ENCODE measurements around the gene CCSAP. TPM values are rescaled to one million over a fixed set of nuclear protein-coding genes. Genes with fewer than 3 reads are reported as not detected.
"Not testable (repeated sequence)": the region's sequence is repeated elsewhere in the genome, so short reads cannot be mapped to it uniquely, and the experiment has no call there.

CCSAP gene
- total RNA-seq, 2 donors from 2014 or later, result 29.0 to 33.1 TPM

DNA sequence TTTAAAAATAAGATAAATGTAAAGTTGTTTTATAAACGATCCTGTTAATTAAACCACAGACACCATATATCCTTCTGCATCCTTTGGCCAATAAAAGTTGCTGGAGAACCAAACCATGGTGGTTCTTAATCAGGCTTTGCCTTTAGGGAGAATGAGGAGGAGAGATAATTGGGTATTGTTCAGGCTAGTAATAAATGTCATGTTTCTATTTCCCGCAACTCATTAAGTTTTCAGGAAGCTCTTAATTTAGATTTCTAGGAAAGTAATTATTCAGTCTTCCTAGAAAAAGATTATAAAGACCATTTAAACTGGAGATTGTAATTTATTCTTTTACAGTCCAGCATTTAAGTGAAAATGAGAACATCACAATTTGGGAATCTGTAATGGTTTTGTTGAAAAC lies 37.5 kb downstream of the CCSAP start:
- Mint-ChIP-seq H3K27me3 (no peaks in the 10 kb centered on the region), H3K27ac (no peak overlapping the region), H3K4me1 (peaks cover 14% of the 10 kb centered on the region), H3K36me3 (ENCODE audit: low read depth) (peaks cover 17% of the 10 kb centered on the region), H3K4me3 (no peak overlapping the region)
- ATAC-seq (no peak), DNase-seq (no peak)
- no peaks in the 10 kb centered on the region for H3K9me3 ChIP-seq (ENCODE audit: control insufficient read depth, low read length, poor library complexity, severe bottlenecking)

DNA sequence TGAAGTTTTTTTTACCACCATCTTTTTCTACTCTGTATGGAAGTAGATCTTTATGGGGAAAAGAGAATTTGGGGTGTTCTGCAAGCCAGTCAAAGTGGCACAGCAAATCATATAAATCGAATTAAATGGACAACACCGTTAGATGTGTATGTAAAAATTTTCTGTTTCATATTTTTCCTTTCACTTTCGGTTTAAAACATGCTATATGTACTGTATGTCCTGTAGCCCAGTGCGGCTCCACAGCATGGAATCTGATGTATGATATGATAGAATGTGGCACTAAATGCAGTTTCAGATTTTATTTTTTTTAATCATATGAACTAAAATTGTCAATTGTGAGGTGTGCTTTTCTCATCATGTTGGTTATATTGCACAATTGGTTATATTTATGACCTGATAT lies 39.0 kb downstream of the CCSAP start:
- Mint-ChIP-seq H3K36me3 (ENCODE audit: low read depth) (peaks cover 24% of the 10 kb centered on the region), H3K27me3 (no peaks in the 10 kb centered on the region), H3K27ac (peak overlapping the region; percentile 2), H3K4me1 (peaks cover 20% of the 10 kb centered on the region), H3K4me3 (no peak overlapping the region)
- DNase-seq (no peak), ATAC-seq (no peak)
- H3K9me3 ChIP-seq (ENCODE audit: control insufficient read depth, low read length, poor library complexity, severe bottlenecking), result no peaks in the 10 kb centered on the region

DNA sequence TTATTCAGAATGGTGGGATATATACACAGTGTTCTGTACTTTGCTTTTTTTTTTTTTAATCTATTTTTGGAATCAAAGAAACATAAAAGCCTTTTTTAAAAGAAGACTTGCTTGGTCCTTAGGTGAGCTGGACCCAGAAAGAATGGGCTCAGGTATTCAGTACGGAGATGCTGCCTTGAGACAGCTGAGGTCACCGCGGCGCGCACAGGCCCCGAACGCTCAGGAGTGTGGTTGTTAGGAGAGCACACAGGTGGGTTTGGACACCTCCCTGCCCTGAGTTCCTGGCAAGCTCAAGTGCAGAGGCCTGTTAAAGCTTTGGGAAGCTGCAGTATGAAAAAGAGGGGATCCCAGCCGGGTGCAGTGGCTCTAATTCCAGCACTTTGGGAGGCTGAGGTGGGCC lies 40.1 kb downstream of the CCSAP start:
- peaks cover 19% of the 10 kb centered on the region for H3K36me3 Mint-ChIP-seq (ENCODE audit: low read depth)
- H3K27ac Mint-ChIP-seq, result no peak overlapping the region
- no peak overlapping the region for H3K4me3 Mint-ChIP-seq
- ATAC-seq, result no peak
- no peaks in the 10 kb centered on the region for H3K27me3 Mint-ChIP-seq
- H3K9me3 ChIP-seq (ENCODE audit: control insufficient read depth, low read length, poor library complexity, severe bottlenecking), result no peaks in the 10 kb centered on the region
- H3K4me1 Mint-ChIP-seq, result peaks cover 15% of the 10 kb centered on the region
- no peak for DNase-seq

DNA sequence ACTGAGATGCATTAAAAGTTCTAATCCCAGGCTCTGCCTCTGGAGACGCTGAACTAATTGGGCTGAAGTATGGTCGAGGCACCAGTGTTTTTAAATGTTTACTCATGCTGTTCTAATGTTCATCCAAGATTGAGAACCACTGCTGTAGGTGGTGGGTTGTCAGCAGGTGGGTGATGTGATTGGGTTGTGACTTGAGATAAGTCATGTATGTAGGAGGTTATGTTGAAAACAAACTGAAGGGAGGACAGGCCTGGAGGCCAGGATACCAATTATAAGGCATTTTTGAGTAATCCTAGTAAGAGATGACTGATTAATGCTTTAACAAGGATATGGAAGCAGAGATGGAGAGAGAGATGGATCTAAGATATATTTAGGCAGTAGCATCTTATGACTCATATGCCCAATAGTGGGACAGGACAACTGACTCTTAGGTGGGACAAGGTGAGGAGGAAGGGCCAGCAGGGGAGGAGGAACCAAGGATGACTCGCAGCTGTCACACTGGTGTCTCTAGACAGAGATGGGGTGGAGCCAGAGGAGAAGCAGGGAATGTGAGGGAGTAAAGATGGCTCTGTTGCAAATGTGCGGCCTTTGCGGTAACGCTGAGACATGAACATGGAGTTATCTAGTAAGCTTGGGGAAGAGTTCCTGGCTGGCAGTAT lies 42.6 kb downstream of the CCSAP start:
- Mint-ChIP-seq H3K4me3 (no peak overlapping the region), H3K36me3 (ENCODE audit: low read depth) (peaks cover 19% of the 10 kb centered on the region), H3K4me1 (peaks cover 19% of the 10 kb centered on the region), H3K27me3 (no peaks in the 10 kb centered on the region), H3K27ac (peak overlapping the region; percentile 82)
- DNase-seq (no peak), ATAC-seq (no peak)
- no peaks in the 10 kb centered on the region for H3K9me3 ChIP-seq (ENCODE audit: control insufficient read depth, low read length, poor library complexity, severe bottlenecking)

DNA sequence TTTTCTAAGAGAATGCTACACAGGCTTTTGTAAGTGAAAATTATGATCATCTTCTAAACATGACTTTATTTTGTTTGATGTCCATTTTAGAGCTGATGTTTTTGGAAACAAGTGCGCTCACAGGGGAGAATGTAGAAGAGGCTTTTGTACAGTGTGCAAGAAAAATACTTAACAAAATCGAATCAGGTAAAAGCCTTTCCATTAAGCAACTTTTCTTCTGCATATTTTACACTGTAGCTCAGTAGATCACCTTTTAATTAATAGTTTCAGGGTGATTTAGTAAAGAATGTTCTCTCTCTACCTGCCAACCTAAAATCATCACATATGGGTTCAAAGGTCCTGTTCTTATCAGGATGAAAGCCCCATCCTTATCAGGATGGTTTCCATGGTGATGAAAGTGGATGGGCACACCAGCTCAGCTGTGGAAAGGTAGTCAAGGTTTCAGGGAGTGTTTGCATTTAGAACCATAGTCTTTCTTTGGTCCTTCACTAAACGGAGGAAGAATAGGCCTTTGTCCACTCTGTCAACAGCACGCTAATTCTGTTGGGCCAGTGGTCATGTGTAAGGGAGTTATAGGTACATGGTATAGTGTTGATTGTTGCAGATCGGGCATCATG lies 43.9 kb downstream of the CCSAP start:
- ATAC-seq (no peak), DNase-seq (no peak)
- Mint-ChIP-seq H3K4me1 (peaks cover 22% of the 10 kb centered on the region), H3K27me3 (no peaks in the 10 kb centered on the region), H3K27ac (no peak overlapping the region), H3K36me3 (ENCODE audit: low read depth) (peaks cover 22% of the 10 kb centered on the region), H3K4me3 (no peak overlapping the region)
- H3K9me3 ChIP-seq (ENCODE audit: control insufficient read depth, low read length, poor library complexity, severe bottlenecking), result no peaks in the 10 kb centered on the region

DNA sequence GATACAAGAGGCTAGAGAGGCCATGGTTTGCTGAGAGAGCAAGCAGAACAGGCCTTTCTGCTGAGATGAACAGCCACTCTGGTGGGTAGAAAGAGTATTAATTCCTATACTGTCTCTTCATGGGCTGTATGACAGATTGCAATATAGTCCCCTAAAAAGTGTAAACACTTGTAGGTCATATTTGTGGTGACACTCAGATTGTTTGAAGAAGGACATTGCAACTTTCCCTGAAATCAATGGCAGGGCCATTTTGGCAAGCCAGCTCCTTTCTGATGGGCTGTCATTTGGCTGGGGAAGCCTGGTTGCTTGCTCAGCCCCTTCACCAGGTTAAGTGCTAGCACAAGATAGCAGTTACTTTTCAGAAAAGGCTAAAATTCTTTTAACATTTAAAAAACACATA lies 44.4 kb downstream of the CCSAP start:
- ATAC-seq, result no peak
- no peak for DNase-seq
- no peak overlapping the region for H3K27ac Mint-ChIP-seq
- no peak overlapping the region for H3K4me3 Mint-ChIP-seq
- peaks cover 22% of the 10 kb centered on the region for H3K36me3 Mint-ChIP-seq (ENCODE audit: low read depth)
- no peaks in the 10 kb centered on the region for H3K9me3 ChIP-seq (ENCODE audit: control insufficient read depth, low read length, poor library complexity, severe bottlenecking)
- H3K4me1 Mint-ChIP-seq, result peaks cover 28% of the 10 kb centered on the region
- H3K27me3 Mint-ChIP-seq, result no peaks in the 10 kb centered on the region

DNA sequence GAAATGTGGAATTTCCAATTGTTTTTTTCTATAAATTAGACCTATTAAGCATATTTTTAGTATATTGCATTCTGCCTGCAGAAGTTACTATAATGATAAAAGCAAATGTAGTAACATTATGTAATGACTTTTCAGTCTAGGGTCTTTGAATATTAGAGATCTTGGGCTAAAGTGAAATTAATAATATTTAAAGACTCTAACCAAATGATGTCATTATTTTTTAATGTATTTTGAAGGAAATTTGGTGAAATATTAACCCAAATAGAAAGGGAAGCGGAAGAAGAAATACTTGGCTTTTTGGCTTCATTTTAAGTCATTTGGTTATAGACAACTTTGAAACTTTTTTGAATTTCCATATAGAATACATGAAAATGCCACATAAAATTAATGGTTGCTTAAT lies 45.1 kb downstream of the CCSAP start:
- H3K9me3 ChIP-seq (ENCODE audit: control insufficient read depth, low read length, poor library complexity, severe bottlenecking), result no peaks in the 10 kb centered on the region
- ATAC-seq (no peak), DNase-seq (no peak)
- Mint-ChIP-seq H3K4me3 (no peak overlapping the region), H3K4me1 (peaks cover 26% of the 10 kb centered on the region), H3K27ac (no peak overlapping the region), H3K27me3 (no peaks in the 10 kb centered on the region), H3K36me3 (ENCODE audit: low read depth) (peaks cover 22% of the 10 kb centered on the region)

DNA sequence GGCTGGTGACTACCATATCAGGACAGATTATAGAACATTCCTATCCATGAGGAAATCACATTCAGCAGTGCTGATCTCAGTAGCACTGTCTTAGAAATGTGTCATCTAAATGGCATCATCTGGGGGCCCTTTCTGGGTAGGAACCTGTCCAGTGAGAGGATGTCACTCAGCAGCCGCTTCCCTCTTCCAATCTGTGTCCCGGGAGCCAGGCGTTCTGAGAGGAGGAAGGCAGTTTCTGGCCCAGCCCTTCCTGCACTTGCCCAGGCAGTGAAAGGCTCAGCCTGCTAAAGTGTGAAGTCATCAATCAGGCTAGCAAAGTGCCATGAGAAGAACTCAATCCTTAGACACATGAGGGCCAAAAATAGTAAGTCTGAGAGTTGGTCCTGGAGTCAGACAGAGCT lies 46.3 kb downstream of the CCSAP start:
- Mint-ChIP-seq H3K36me3 (ENCODE audit: low read depth) (peaks cover 22% of the 10 kb centered on the region), H3K27ac (no peak overlapping the region), H3K4me3 (no peak overlapping the region), H3K4me1 (peaks cover 26% of the 10 kb centered on the region), H3K27me3 (no peaks in the 10 kb centered on the region)
- no peaks in the 10 kb centered on the region for H3K9me3 ChIP-seq (ENCODE audit: control insufficient read depth, low read length, poor library complexity, severe bottlenecking)
- DNase-seq (no peak), ATAC-seq (no peak)

DNA sequence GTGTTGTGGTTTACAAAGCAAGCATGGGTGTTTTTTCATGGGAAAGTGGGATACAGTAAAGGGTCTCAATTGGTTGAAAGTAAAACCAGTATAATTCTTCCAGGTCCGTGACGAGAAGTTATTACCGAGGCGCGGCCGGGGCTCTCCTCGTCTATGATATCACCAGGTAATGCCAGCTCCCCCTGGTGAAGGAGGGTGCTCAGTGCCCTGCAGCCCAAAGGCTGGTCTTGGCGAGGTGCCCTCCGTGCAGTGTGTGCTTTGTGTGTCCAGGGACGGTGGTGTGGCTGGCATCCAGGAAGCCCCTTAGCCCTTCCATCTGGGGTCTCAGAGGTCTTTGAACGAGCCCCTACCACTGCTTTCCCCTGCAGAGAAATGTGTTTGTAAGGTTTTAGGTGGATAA lies 47.1 kb downstream of the CCSAP start:
- Mint-ChIP-seq H3K36me3 (ENCODE audit: low read depth) (peaks cover 25% of the 10 kb centered on the region), H3K27ac (peak overlapping the region; percentile 61), H3K4me3 (no peak overlapping the region), H3K27me3 (no peaks in the 10 kb centered on the region), H3K4me1 (peaks cover 22% of the 10 kb centered on the region)
- ATAC-seq, result no peak
- no peak for DNase-seq
- no peaks in the 10 kb centered on the region for H3K9me3 ChIP-seq (ENCODE audit: control insufficient read depth, low read length, poor library complexity, severe bottlenecking)

DNA sequence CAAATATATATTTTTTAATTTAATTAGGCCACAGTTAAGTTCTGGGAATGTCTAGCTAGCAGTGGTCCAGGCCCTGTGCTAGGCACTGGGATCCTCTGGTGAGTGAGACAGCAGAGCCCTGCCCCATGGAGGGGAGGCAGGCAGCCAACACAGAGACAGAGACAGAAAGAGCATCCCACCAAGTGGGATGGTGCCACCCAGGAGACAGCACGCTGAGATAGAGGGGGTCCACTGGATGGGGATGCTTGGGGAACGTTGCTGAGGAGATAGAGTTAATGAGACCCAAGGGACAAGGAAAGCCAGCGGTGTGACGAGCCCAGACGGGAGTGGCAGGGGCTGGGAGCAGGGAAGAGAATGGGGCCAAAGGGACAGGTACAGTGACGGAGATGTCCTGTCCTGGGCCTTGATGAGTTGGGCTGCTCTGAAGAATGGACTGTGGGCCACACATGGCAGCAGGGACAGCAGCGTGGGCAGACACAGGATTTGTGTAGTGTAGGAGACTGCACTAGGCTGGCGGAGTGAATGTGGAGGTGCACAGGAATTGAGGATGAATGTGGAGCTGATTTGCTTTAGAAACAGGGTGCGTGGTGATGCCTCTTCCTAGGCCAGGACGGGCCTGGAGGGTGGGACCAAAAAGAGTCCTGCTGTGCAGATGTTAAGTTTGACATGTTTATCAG lies 49.2 kb downstream of the CCSAP start:
- peaks cover 16% of the 10 kb centered on the region for H3K36me3 Mint-ChIP-seq (ENCODE audit: low read depth)
- H3K4me3 Mint-ChIP-seq, result no peak overlapping the region
- DNase-seq (no peak), ATAC-seq (no peak)
- H3K27ac Mint-ChIP-seq, result peak overlapping the region; percentile 57
- H3K27me3 Mint-ChIP-seq, result no peaks in the 10 kb centered on the region
- no peaks in the 10 kb centered on the region for H3K9me3 ChIP-seq (ENCODE audit: control insufficient read depth, low read length, poor library complexity, severe bottlenecking)
- H3K4me1 Mint-ChIP-seq, result peaks cover 15% of the 10 kb centered on the region

DNA sequence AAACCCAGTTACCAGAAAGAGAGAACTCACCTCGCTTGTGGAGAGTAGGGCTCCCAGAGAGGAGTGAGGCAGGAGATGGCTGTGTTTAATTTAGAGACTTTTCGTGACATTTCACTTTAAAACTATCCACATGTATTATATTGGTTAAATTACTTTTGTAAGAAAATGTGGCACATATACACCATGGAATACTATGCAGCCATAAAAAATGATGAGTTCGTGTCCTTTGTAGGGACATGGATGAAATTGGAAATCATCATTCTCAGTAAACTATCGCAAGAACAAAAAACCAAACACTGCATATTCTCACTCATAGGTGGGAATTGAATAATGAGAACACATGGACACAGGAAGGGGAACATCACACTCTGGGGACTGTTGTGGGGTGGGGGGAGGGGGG lies 51.2 kb downstream of the CCSAP start:
- not testable (repeated sequence) for H3K27me3 Mint-ChIP-seq; ATAC-seq; DNase-seq; H3K4me3 Mint-ChIP-seq; H3K9me3 ChIP-seq (ENCODE audit: control insufficient read depth, low read length, poor library complexity, severe bottlenecking); H3K27ac Mint-ChIP-seq
- Mint-ChIP-seq H3K4me1 (peaks cover 20% of the 10 kb centered on the region), H3K36me3 (ENCODE audit: low read depth) (peaks cover 16% of the 10 kb centered on the region)

DNA sequence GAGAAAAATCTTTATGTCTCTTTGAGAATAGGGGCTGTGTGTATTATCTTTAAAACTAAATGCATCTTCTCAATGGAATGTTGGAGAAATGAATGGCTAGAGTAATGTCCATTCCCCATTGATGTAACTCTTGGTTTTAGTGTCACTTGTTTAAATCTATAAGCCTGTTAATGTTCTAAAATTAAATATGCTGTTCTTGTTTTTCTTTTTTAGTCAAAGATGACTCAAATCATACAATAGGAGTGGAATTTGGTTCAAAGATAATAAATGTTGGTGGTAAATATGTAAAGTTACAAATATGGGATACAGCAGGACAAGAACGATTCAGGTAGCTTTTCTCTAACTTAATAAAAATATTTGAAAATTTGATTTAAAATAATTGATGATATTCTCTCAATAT lies 54.3 kb downstream of the CCSAP start:
- H3K9me3 ChIP-seq (ENCODE audit: control insufficient read depth, low read length, poor library complexity, severe bottlenecking), result no peaks in the 10 kb centered on the region
- peaks cover 16% of the 10 kb centered on the region for H3K36me3 Mint-ChIP-seq (ENCODE audit: low read depth)
- no peaks in the 10 kb centered on the region for H3K27me3 Mint-ChIP-seq
- no peak overlapping the region for H3K27ac Mint-ChIP-seq
- ATAC-seq (no peak), DNase-seq (no peak)
- H3K4me3 Mint-ChIP-seq, result no peak overlapping the region
- peaks cover 25% of the 10 kb centered on the region for H3K4me1 Mint-ChIP-seq

DNA sequence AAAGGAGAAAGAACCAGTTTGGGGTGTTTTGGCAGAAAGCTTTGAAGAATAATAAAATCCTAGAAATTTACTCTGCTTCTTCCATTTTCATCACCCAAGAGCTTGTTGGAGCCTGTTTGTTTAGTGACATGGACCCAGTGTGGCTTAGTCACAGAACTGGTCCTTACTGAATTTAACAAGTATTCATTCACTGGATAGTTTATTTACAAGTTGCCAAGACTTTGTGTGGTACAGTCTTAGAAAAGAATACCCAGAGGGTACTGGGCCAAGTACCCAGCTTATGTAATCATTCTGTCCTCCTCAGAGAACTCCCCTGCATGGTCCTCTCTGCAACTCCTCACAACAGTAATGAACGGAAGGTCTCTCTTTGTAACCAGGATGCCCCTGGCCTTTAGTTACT lies 55.6 kb downstream of the CCSAP start:
- ATAC-seq (no peak), DNase-seq (no peak)
- no peak overlapping the region for H3K4me3 Mint-ChIP-seq
- H3K4me1 Mint-ChIP-seq, result peaks cover 31% of the 10 kb centered on the region
- H3K27me3 Mint-ChIP-seq, result no peaks in the 10 kb centered on the region
- peak overlapping the region; percentile 68 for H3K27ac Mint-ChIP-seq
- H3K9me3 ChIP-seq (ENCODE audit: control insufficient read depth, low read length, poor library complexity, severe bottlenecking), result no peaks in the 10 kb centered on the region
- peaks cover 21% of the 10 kb centered on the region for H3K36me3 Mint-ChIP-seq (ENCODE audit: low read depth)
